OCI-LY1 (cell line): Measurements from ENCODE around the gene SHMT2.

Experiments
- CTCF ChIP-seq: fragments of 200-600 bp; sonication (generic), shearing (Covaris generic); IDR thresholded peaks from 2 replicates; pipeline ENCODE4 v1.5.1; 2017; ENCODE audit warnings: mild to moderate bottlenecking, antibody characterized with exemption, low read length, moderate library complexity, mixed read lengths
- EZH2 ChIP-seq: fragments of 200-600 bp; sonication (generic), shearing (Covaris generic); IDR thresholded peaks from 2 replicates; pipeline ENCODE4 v1.8.0; 2017; ENCODE audit warnings: borderline replicate concordance, mixed run types, mild to moderate bottlenecking, antibody characterized with exemption, low read length, moderate library complexity, mixed read lengths

DNA sequence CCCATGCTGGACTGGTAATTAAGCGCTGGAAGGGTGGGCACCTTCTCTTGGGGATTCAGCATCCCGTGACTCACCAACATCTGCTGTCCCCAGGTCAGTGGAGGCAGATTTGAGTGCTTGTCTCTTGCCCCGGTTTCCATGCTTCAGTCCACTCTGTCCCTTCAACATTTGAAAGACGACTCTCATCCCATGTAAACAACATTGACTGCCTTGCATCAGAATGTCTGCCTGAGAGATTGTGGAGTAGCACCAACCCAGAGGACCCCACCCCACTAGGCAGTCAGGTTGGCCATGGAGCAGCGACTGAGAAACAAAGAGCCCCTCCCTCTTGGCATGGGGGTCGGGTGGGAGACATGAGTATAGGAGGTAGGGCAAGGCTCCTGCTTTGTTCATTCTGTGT is 26.4 kb downstream of the SHMT2 start:
- TF ChIP-seq CTCF (no peak), EZH2 (no peak)
